Testis (tissue), 3 donors: ENCODE data around the gene TBC1D23. TPM values are rescaled to one million over a fixed set of nuclear protein-coding genes. Genes with fewer than 3 reads are reported as not detected.

ENCODE experiments used
- DNase-seq: peaks from one replicate; pipeline ENCODE4 v3.0.0-alpha.2; 2019
- H3K27ac ChIP-seq, 2 donors: fragments of 200-600 bp; sonication (generic); one replicate each; pipeline ENCODE4 v1.5.1; 2019
- H3K27me3 ChIP-seq: fragments of 200-600 bp; sonication (generic); one replicate; pipeline ENCODE4 v1.5.1; 2019
- H3K36me3 ChIP-seq: fragments of 200-600 bp; sonication (generic); one replicate; pipeline ENCODE4 v1.5.1; 2017; ENCODE audit warnings: low read depth; ENCODE audit errors: missing control alignments
- H3K4me1 ChIP-seq: fragments of 200-600 bp; sonication (generic); one replicate; pipeline ENCODE4 v1.5.1; 2019
- H3K4me3 ChIP-seq, 2 donors: fragments of 200-600 bp; sonication (generic); one replicate each; pipeline ENCODE4 v1.5.1; 2017 to 2019
- H3K9me3 ChIP-seq: fragments of 200-600 bp; sonication (generic); one replicate; pipeline ENCODE4 v1.5.1; 2017
- CTCF ChIP-seq, 3 experiments: fragments of 450-650 bp in 2 of 3; fragments of 200-600 bp in 1 of 3; sonication (generic) in 1 of 3; IDR thresholded peaks; one replicate each; pipeline ENCODE4 v1.5.1; 2016 to 2019; ENCODE audit warnings: antibody characterized with exemption in 3 of 3, mild to moderate bottlenecking in 2 of 3, moderate library complexity in 1 of 3
- POLR2A ChIP-seq: fragments of 450-650 bp; IDR thresholded peaks from one replicate; pipeline ENCODE4 v1.6.1; 2017; ENCODE audit warnings: antibody characterized with exemption, mild to moderate bottlenecking, moderate library complexity
- WGBS, 2 donors: methylation state at CpG; one replicate each; pipeline ENCODE4 v1.1.5; 2018; 5-methylcytosine and 5-hydroxymethylcytosine counted together
- intact Hi-C: fragments of 100-400 bp; cut with DNase I; formaldehyde crosslinking; loops from one replicate; pipeline ENCODE4 v1.15.1; 2023; ENCODE audit warnings: low total_unique reads
- polyA plus RNA-seq: library from polyadenylated mRNA; stranded (reverse); fragments of 350-450 nt; fragmentation: Illumina TruSeq; extraction: RNeasy Lipid Tissue Mini Kit (QIAGEN cat#74804); gene quantifications from one replicate; pipeline ENCODE4 v1.2.3, GENCODE V29; 2014; ENCODE audit warnings: low read depth, low replicate concordance; ENCODE audit not compliant: insufficient read depth
- total RNA-seq, 2 donors: library from RNA; depleted of rRNA; stranded (reverse); fragments of >200 nt; gene quantifications; one replicate each; pipeline ENCODE4 v1.2.3, GENCODE V29; 2016

Gene TBC1D23
- total and polyA plus RNA-seq, 3 donors from 2014 or later = 20.6 to 35.6 (median 28.7) TPM

DNA sequence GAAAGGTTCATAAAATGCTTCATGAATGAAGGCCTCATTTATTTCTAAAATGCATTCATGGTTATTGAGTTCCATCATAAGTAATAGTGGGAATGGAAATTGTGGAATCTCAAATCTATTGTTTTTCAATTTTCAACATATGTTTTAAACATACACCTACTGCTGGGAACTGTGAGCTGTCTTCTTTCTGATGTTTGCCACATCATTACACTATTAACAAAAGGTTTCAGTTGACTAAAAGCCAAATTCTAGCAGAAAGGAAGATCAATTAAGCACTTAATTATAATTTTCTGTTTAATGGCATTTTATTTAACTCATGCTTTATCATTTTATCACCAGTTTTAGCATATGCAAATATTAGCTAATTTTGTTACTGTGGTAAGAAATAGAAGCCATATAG is 13.8 kb upstream of the TBC1D23 start:
- H3K27me3 ChIP-seq = no peaks in the 10 kb centered on the region
- intact Hi-C loops = no loop called here
- no peaks in the 10 kb centered on the region for H3K36me3 ChIP-seq
- H3K4me3 ChIP-seq = no peak overlapping the region
- H3K4me1 ChIP-seq = no peaks in the 10 kb centered on the region
- DNase-seq = no peak
- no peaks in the 10 kb centered on the region for H3K9me3 ChIP-seq
- TF ChIP-seq CTCF (IDR thresholded peaks at IDR 0.05) (no peak), POLR2A (no peak)
- no peak overlapping the region for H3K27ac ChIP-seq

DNA sequence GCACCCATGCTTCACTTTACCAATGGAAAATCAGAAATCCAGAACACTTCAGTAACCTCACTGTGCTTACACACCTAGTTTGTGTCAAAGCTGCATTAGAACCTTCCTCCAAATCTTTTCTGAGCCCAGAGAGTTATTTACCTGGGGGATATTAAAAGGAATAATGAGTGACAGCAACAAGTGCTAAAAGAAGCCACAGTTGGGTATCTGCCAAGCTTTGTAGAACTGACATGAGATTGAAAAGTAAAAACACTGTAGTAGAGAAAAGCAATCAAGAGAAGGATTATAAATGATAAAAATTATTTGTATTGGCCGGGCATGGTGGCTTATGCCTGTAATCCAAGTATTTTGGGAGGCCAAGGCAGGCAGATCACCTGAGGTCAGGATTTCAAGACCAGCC is 8.8 kb upstream of the TBC1D23 start:
- Histone ChIP-seq H3K4me3 (no peak overlapping the region), H3K27me3 (no peaks in the 10 kb centered on the region), H3K36me3 (no peaks in the 10 kb centered on the region), H3K9me3 (no peaks in the 10 kb centered on the region), H3K4me1 (no peaks in the 10 kb centered on the region), H3K27ac (no peak overlapping the region)
- 91 to 96% methylated on average over 1 of the region's 1 CpG for WGBS, 2 donors
- TF ChIP-seq POLR2A (no peak), CTCF (IDR thresholded peaks at IDR 0.05) (no peak)
- intact Hi-C loops = loop anchor here (5.0 to 10.0 kb wide), 2 partner anchors 177 to 420 kb away; no protein-coding TSS in a partner anchor
- no peak for DNase-seq

- H3K27ac ChIP-seq = no peak overlapping the region
- peak; percentile 71 for DNase-seq
Measured at GRCh38 chr3:100254168-100254777, 6.5 kb upstream of the TBC1D23 start.

GRCh38 chr3:100256731-100257151 is 4.1 kb upstream of the TBC1D23 start:
- Histone ChIP-seq H3K36me3 (no peaks in the 10 kb centered on the region), H3K27me3 (no peaks in the 10 kb centered on the region), H3K27ac (no peak overlapping the region), H3K4me1 (peaks cover 1% of the 10 kb centered on the region), H3K4me3 (no peak overlapping the region), H3K9me3 (no peaks in the 10 kb centered on the region)
- no peak for DNase-seq
- TF ChIP-seq CTCF (IDR thresholded peaks at IDR 0.05) (no peak), POLR2A (no peak)
- intact Hi-C loops = loop anchor here (10.0 kb wide), 1 partner anchor 182 kb away; no protein-coding TSS in a partner anchor

More at GRCh38 chr3:100254168-100254777, 6.5 kb upstream of the TBC1D23 start:
- Histone ChIP-seq H3K9me3 (no peaks in the 10 kb centered on the region), H3K27me3 (no peaks in the 10 kb centered on the region), H3K4me3 (no peak overlapping the region), H3K36me3 (no peaks in the 10 kb centered on the region), H3K4me1 (no peaks in the 10 kb centered on the region)
- intact Hi-C loops = loop anchor here (5.0 to 10.0 kb wide), 2 partner anchors 179 to 422 kb away; no protein-coding TSS in a partner anchor
- TF ChIP-seq POLR2A (no peak), CTCF (IDR thresholded peaks at IDR 0.05) (peak in 1 of 3 experiments; percentile 60)
- 34 to 46% methylated on average over 7 of the region's 7 CpGs for whole genome bisulfite sequencing, 2 donors

DNA sequence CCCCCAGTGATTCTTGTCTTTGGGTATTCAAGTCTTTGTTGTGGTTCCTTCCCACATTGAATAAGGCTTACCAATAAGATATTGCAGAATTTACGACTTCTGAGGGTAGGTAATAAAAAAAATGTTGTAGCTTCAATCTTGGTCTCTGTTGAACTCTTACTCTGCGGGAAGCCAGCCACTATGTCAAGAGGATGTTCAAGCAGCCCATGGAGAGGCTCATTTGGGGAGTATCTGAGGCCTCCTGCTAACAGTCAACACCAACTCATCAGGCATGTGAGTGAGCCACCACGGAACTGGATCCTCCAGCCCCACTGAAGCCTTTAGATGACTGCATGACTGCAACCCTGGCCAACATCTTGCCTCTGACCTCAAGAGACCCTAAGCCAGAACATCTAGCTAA is 3.2 kb upstream of the TBC1D23 start:
- peaks cover 7% of the 10 kb centered on the region for H3K4me1 ChIP-seq
- no peak overlapping the region for H3K27ac ChIP-seq
- H3K9me3 ChIP-seq = no peaks in the 10 kb centered on the region
- no peak for DNase-seq
- TF ChIP-seq CTCF (IDR thresholded peaks at IDR 0.05) = no peak
- TF ChIP-seq POLR2A = no peak
- H3K4me3 ChIP-seq = no peak overlapping the region
- H3K36me3 ChIP-seq = no peaks in the 10 kb centered on the region
- 83% methylated on average over 3 of the region's 3 CpGs for WGBS, 2 donors
- intact Hi-C loops = loop anchor here (10.0 kb wide), 1 partner anchor 183 kb away; no protein-coding TSS in a partner anchor
- H3K27me3 ChIP-seq = no peaks in the 10 kb centered on the region
